Neuronal stem cell (in vitro differentiated cells): Measurements from ENCODE around the gene LRP10.

Experiments
- DNase-seq: peaks from one replicate; pipeline ENCODE4 v3.0.0-alpha.2; 2013; ENCODE audit warnings: low spot score
- H2AFZ ChIP-seq: one replicate; pipeline ENCODE4 v1.6.1; 2013; ENCODE audit warnings: mild to moderate bottlenecking, low read length, inconsistent platforms
- H2AK5ac ChIP-seq: 2 replicates; pipeline ENCODE4 v1.6.1; 2013; ENCODE audit warnings: low read depth, mild to moderate bottlenecking, inconsistent platforms, low read length, moderate library complexity, mixed read lengths
- H2BK120ac ChIP-seq: 2 replicates; pipeline ENCODE4 v1.6.1; 2013; ENCODE audit warnings: low read depth, mild to moderate bottlenecking, inconsistent platforms, low read length, moderate library complexity, mixed read lengths
- H2BK12ac ChIP-seq: one replicate; pipeline ENCODE4 v1.6.1; 2013; ENCODE audit warnings: low read length, inconsistent platforms
- H2BK15ac ChIP-seq: 2 replicates; pipeline ENCODE4 v1.6.1; 2013; ENCODE audit warnings: mild to moderate bottlenecking, low read length, inconsistent platforms, mixed read lengths
- H2BK5ac ChIP-seq: one replicate; pipeline ENCODE4 v1.6.1; 2013; ENCODE audit warnings: inconsistent platforms, mild to moderate bottlenecking, low read length, moderate library complexity
- H3K14ac ChIP-seq: one replicate; pipeline ENCODE4 v1.6.1; 2013; ENCODE audit warnings: low read length, inconsistent platforms
- H3K18ac ChIP-seq: 2 replicates; pipeline ENCODE4 v1.6.1; 2013; ENCODE audit warnings: low read length, inconsistent platforms
- H3K23ac ChIP-seq: 2 replicates; pipeline ENCODE4 v1.6.1; 2013; ENCODE audit warnings: low read depth, mild to moderate bottlenecking, mixed read lengths, low read length, inconsistent platforms; ENCODE audit not compliant: poor library complexity
- H3K27ac ChIP-seq: replicated peaks from 3 replicates; pipeline ENCODE4 v1.5.1; 2013; ENCODE audit warnings: low read length, inconsistent platforms
- H3K27me3 ChIP-seq, 3 experiments: 2 replicates each; pipeline ENCODE4 v1.6.1; 2013; ENCODE audit warnings: low read length in 3 of 3, mild to moderate bottlenecking in 2 of 3, inconsistent platforms in 1 of 3, low read depth in 1 of 3, mixed read lengths in 1 of 3, moderate library complexity in 1 of 3; ENCODE audit not compliant: control insufficient read depth in 3 of 3, insufficient read depth in 3 of 3
- H3K36me3 ChIP-seq, 2 donors: replicated peaks in 1 of 2; 2 replicates each; pipeline ENCODE4 v1.6.1; 2013; ENCODE audit warnings: low read length in 2 of 2; ENCODE audit not compliant: control insufficient read depth in 2 of 2, insufficient read depth in 2 of 2
- H3K4ac ChIP-seq: 2 replicates; pipeline ENCODE4 v1.6.1; 2013; ENCODE audit warnings: inconsistent platforms, mild to moderate bottlenecking, low read length, moderate library complexity
- H3K4me1 ChIP-seq, 2 donors: 1 replicate in 1 of 2; 2 replicates in 1 of 2; pipeline ENCODE4 v1.6.1; 2013; ENCODE audit warnings: low read length in 2 of 2, low read depth in 1 of 2; ENCODE audit not compliant: control insufficient read depth in 2 of 2, insufficient read depth in 1 of 2
- H3K4me2 ChIP-seq: one replicate; pipeline ENCODE4 v1.6.1; 2013; ENCODE audit warnings: mild to moderate bottlenecking, low read length, inconsistent platforms; ENCODE audit not compliant: insufficient read depth, poor library complexity, severe bottlenecking
- H3K4me3 ChIP-seq, 2 donors: 2 replicates each; pipeline ENCODE4 v1.5.1; 2013; ENCODE audit warnings: low read length in 2 of 2, mild to moderate bottlenecking in 2 of 2, inconsistent platforms in 1 of 2, moderate library complexity in 1 of 2
- H3K79me1 ChIP-seq: one replicate; pipeline ENCODE4 v1.6.1; 2013; ENCODE audit warnings: low read depth, mild to moderate bottlenecking, inconsistent platforms, low read length, moderate library complexity
- H3K9ac ChIP-seq: one replicate; pipeline ENCODE4 v1.6.1; 2013; ENCODE audit warnings: mild to moderate bottlenecking, low read depth, low read length, inconsistent platforms; ENCODE audit not compliant: poor library complexity
- H3K9me3 ChIP-seq, 2 donors: replicated peaks in 1 of 2; 2 replicates each; pipeline versions ENCODE3 to v1.6.1; 2013; ENCODE audit warnings: low read length in 2 of 2, mild to moderate bottlenecking in 2 of 2, inconsistent platforms in 1 of 2, low read depth in 1 of 2, mixed read lengths in 1 of 2, moderate library complexity in 1 of 2; ENCODE audit not compliant: control insufficient read depth in 2 of 2, insufficient read depth in 1 of 2
- H4K8ac ChIP-seq: one replicate; pipeline ENCODE4 v1.6.1; 2013; ENCODE audit warnings: low read depth, mild to moderate bottlenecking, inconsistent platforms, low read length, moderate library complexity
- H4K91ac ChIP-seq: one replicate; pipeline ENCODE4 v1.6.1; 2013; ENCODE audit warnings: low read length, low read depth, mild to moderate bottlenecking, inconsistent platforms; ENCODE audit not compliant: poor library complexity
- WGBS, 2 donors: extraction: QIAGEN DNeasy Blood & Tissue Kit; methylation state at CpG; one replicate each; pipeline ENCODE4 v1.1.7; 2013; ENCODE audit warnings: missing lambda C conversion rate in 2 of 2, mixed read lengths in 1 of 2; ENCODE audit not compliant: insufficient read length in 2 of 2, insufficient replicate concordance in 1 of 2; ENCODE audit errors: extremely low coverage in 2 of 2; 5-methylcytosine and 5-hydroxymethylcytosine counted together

The LRP10 gene

GRCh38 chr14:22861651-22862050 is 9.9 kb upstream of the LRP10 start:
- Histone ChIP-seq H3K79me1 (no peaks in the 10 kb centered on the region), H3K9ac (no peak overlapping the region), H3K27me3 (no peaks in the 10 kb centered on the region), H3K4me2 (no peak overlapping the region), H3K36me3 (no peaks in the 10 kb centered on the region), H3K9me3 (peaks cover 0 to 4% of the 10 kb centered on the region in 2 donors), H3K4me3 (no peak overlapping the region), H2BK5ac (no peak overlapping the region), H3K14ac (no peak overlapping the region), H3K18ac (no peak overlapping the region), H2AK5ac (no peak overlapping the region), H4K91ac (no peak overlapping the region), H2BK12ac (no peak overlapping the region), H2BK120ac (no peak overlapping the region), H3K27ac (no peak overlapping the region), H3K4ac (no peak overlapping the region), H2AFZ (no peak overlapping the region), H2BK15ac (no peak overlapping the region), H3K4me1 (no peaks in the 10 kb centered on the region), H4K8ac (no peak overlapping the region), H3K23ac (no peak overlapping the region)
- DNase-seq = no peak

- H3K4me2 ChIP-seq = no peak overlapping the region
- DNase-seq = no peak
- no CpG with 5 or more reads among the region's 4 CpGs for WGBS, 2 donors
Measured at GRCh38 chr14:22864979-22865378, 6.6 kb upstream of the LRP10 start.

GRCh38 chr14:22865424-22866405 is 5.8 kb upstream of the LRP10 start:
- Histone ChIP-seq H4K8ac (no peak overlapping the region), H3K27ac (no peak overlapping the region), H2BK15ac (no peak overlapping the region), H2AK5ac (no peak overlapping the region), H3K4me3 (no peak overlapping the region), H2AFZ (no peak overlapping the region), H3K18ac (no peak overlapping the region), H3K27me3 (no peaks in the 10 kb centered on the region), H2BK12ac (no peak overlapping the region), H2BK5ac (no peak overlapping the region), H3K36me3 (no peaks in the 10 kb centered on the region), H3K4me1 (no peaks in the 10 kb centered on the region), H2BK120ac (no peak overlapping the region), H3K4me2 (no peak overlapping the region), H3K9ac (no peak overlapping the region), H3K14ac (no peak overlapping the region), H3K4ac (no peak overlapping the region), H3K23ac (peak overlapping the region; percentile 26), H3K9me3 (no peaks in the 10 kb centered on the region), H4K91ac (no peak overlapping the region), H3K79me1 (no peaks in the 10 kb centered on the region)
- no CpG with 5 or more reads among the region's 6 CpGs for WGBS, 2 donors
- DNase-seq = no peak

More at GRCh38 chr14:22864979-22865378, 6.6 kb upstream of the LRP10 start:
- no peak overlapping the region for H4K8ac ChIP-seq
- H4K91ac ChIP-seq = no peak overlapping the region
- H3K9ac ChIP-seq = no peak overlapping the region
- H2BK12ac ChIP-seq = no peak overlapping the region
- no peak overlapping the region for H3K27ac ChIP-seq
- H3K36me3 ChIP-seq = no peaks in the 10 kb centered on the region
- no peak overlapping the region for H3K4me3 ChIP-seq
- no peak overlapping the region for H2AK5ac ChIP-seq
- H2AFZ ChIP-seq = no peak overlapping the region
- no peak overlapping the region for H3K23ac ChIP-seq
- no peak overlapping the region for H3K14ac ChIP-seq
- no peak overlapping the region for H2BK120ac ChIP-seq
- H3K9me3 ChIP-seq = no peaks in the 10 kb centered on the region
- no peaks in the 10 kb centered on the region for H3K79me1 ChIP-seq
- H3K27me3 ChIP-seq = no peaks in the 10 kb centered on the region
- H3K4me1 ChIP-seq = no peaks in the 10 kb centered on the region
- no peak overlapping the region for H3K18ac ChIP-seq
- H3K4ac ChIP-seq = no peak overlapping the region
- no peak overlapping the region for H2BK15ac ChIP-seq
- H2BK5ac ChIP-seq = no peak overlapping the region

- no peak for DNase-seq
- no peak overlapping the region for H2AK5ac ChIP-seq
- H4K91ac ChIP-seq = no peak overlapping the region
- no peak overlapping the region for H3K4ac ChIP-seq
- no peak overlapping the region for H3K9ac ChIP-seq
- H3K14ac ChIP-seq = no peak overlapping the region
- no CpG with 5 or more reads among the region's 5 CpGs for WGBS, 2 donors
- no peak overlapping the region for H3K4me2 ChIP-seq
- peaks cover 0 to 1% of the 10 kb centered on the region in 2 donors for H3K4me1 ChIP-seq
- H3K79me1 ChIP-seq = no peaks in the 10 kb centered on the region
- no peak overlapping the region for H3K23ac ChIP-seq
- H3K18ac ChIP-seq = no peak overlapping the region
- H3K36me3 ChIP-seq = no peaks in the 10 kb centered on the region
- no peak overlapping the region for H2BK5ac ChIP-seq
- H3K27ac ChIP-seq = no peak overlapping the region
- no peak overlapping the region for H2BK12ac ChIP-seq
- no peaks in the 10 kb centered on the region for H3K27me3 ChIP-seq
- H3K9me3 ChIP-seq = no peaks in the 10 kb centered on the region
- no peak overlapping the region for H2BK120ac ChIP-seq
- no peak overlapping the region for H2AFZ ChIP-seq
- no peak overlapping the region for H2BK15ac ChIP-seq
- H4K8ac ChIP-seq = no peak overlapping the region
- H3K4me3 ChIP-seq = no peak overlapping the region
Measured at GRCh38 chr14:22866874-22867273, 4.7 kb upstream of the LRP10 start.
